Measurements from ENCODE around the gene MRPL41.

DNA sequence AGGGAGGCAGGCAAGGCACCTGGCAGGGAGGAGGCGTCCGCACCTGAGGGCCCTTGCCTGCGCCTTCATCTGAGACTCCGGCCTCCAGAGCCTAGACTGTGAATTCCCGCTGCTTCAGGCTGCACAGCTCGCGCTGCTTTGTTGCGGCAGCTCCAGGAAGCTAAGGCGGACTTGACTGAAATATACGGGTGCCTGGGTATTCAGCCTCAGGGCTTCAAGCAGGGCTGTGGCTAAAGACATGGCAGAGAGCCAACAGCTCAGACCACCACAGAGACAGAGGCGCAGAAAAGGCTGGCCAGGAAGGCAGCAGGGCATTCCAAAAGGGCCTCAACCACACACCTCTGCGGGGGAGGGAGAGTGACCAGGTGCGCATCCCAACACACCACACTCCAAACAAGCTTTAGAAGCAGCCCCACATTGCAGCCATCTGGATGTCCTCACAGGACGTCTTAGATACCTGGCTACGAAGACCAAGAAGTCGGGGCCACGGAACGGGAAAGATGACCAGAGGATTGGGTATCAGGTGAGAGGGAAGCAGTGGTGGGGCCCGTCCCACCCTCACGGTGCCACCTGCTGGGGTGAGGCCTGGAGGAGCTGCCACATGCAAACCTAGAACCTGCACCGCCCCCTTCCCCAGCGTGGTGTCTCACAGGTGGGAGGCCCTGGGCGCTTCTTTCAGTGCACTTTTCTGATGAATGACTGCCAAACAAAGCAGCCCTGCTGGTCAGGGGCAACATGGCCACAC, 28.7 kb downstream of the MRPL41 start:
- TF ChIP-seq, protein P1, sequence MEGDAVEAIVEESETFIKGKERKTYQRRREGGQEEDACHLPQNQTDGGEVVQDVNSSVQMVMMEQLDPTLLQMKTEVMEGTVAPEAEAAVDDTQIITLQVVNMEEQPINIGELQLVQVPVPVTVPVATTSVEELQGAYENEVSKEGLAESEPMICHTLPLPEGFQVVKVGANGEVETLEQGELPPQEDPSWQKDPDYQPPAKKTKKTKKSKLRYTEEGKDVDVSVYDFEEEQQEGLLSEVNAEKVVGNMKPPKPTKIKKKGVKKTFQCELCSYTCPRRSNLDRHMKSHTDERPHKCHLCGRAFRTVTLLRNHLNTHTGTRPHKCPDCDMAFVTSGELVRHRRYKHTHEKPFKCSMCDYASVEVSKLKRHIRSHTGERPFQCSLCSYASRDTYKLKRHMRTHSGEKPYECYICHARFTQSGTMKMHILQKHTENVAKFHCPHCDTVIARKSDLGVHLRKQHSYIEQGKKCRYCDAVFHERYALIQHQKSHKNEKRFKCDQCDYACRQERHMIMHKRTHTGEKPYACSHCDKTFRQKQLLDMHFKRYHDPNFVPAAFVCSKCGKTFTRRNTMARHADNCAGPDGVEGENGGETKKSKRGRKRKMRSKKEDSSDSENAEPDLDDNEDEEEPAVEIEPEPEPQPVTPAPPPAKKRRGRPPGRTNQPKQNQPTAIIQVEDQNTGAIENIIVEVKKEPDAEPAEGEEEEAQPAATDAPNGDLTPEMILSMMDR (conservative IDR thresholded peaks at IDR 0.05; ENCODE audit: low read length), result no peak
- TF ChIP-seq EZH2phosphoT487 (IDR thresholded peaks at IDR 0.05; ENCODE audit: borderline replicate concordance), result no peak

All from Loucy (cell line).